GM12892 (cell line): ENCODE measurements around the gene PPP1R13B.

Experiments
- DNase-seq: peaks from one replicate; pipeline ENCODE4 v3.0.0; 2011; ENCODE audit not compliant: insufficient read length
- FAIRE-seq: peaks from 2 replicates; lab custom pipeline; 2011; peaks lifted over from hg19 to GRCh38; lab: Jason Lieb, UNC
- POLR2A ChIP-seq: IDR thresholded peaks from 2 replicates; pipeline ENCODE4 v1.6.1; 2011; ENCODE audit warnings: low read depth, low read length, control low read depth
- POLR2AphosphoS5 ChIP-seq: IDR thresholded peaks from 2 replicates; pipeline ENCODE4 v1.6.1; 2011; ENCODE audit warnings: low read depth, low read length, control low read depth
- TAF1 ChIP-seq: IDR thresholded peaks from 2 replicates; pipeline ENCODE4 v1.6.1; 2011; ENCODE audit warnings: low read depth, mild to moderate bottlenecking, control low read depth, low read length, borderline replicate concordance

Gene PPP1R13B

GRCh38 chr14:103718572-103718971 is 128.8 kb downstream of the PPP1R13B start:
- no peak for DNase-seq
- FAIRE-seq: no peak
- TF ChIP-seq TAF1: no peak
- no peak for TF ChIP-seq POLR2AphosphoS5
- TF ChIP-seq POLR2A: no peak

- TF ChIP-seq POLR2AphosphoS5 (no peak), TAF1 (no peak), POLR2A (no peak)
- FAIRE-seq (no peak), DNase-seq (no peak)
Measured at GRCh38 chr14:103716899-103717411, 130.4 kb downstream of the PPP1R13B start.

GRCh38 chr14:103716091-103716801 is 131.1 kb downstream of the PPP1R13B start:
- DNase-seq: peak; percentile 60
- peak; percentile 21 for FAIRE-seq
- TF ChIP-seq POLR2A: no peak
- no peak for TF ChIP-seq POLR2AphosphoS5
- TF ChIP-seq TAF1: no peak

- TF ChIP-seq POLR2AphosphoS5 (peak; percentile 51; the same call in 1 of the 2 replicates), TAF1 (0 out of 2 replicates have a peak, but pooled peaks have one; percentile 47), POLR2A (peak; percentile 82; the same call in 1 of the 2 replicates)
- peak; percentile 100 for DNase-seq
- peak; percentile 100 for FAIRE-seq
Measured at GRCh38 chr14:103715052-103716000, 132.0 kb downstream of the PPP1R13B start, which contains the start of the genes XRCC3 and ZFYVE21. Gene XRCC3 (minus strand): TSS chr14:103715451. CDS start chr14:103711087, 4,364 bp downstream. Gene ZFYVE21 (plus strand): TSS chr14:103715810. CDS start chr14:103715842, 32 bp downstream.

- DNase-seq (no peak), FAIRE-seq (no peak)
- no peak for TF ChIP-seq TAF1
- no peak for TF ChIP-seq POLR2AphosphoS5
- no peak for TF ChIP-seq POLR2A
Measured at GRCh38 chr14:103714063-103714724, 133.2 kb downstream of the PPP1R13B start.

- TF ChIP-seq TAF1 (no peak), POLR2AphosphoS5 (no peak), POLR2A (no peak; the same call in 1 of the 2 replicates)
- DNase-seq (no peak), FAIRE-seq (peak; percentile 73)
Measured at GRCh38 chr14:103713304-103714062, 133.9 kb downstream of the PPP1R13B start.

- no peak for DNase-seq
- TF ChIP-seq TAF1: no peak
- TF ChIP-seq POLR2AphosphoS5: no peak
- no peak for TF ChIP-seq POLR2A
- no peak for FAIRE-seq
Measured at GRCh38 chr14:103712633-103713247, 134.6 kb downstream of the PPP1R13B start.

GRCh38 chr14:103711516-103712431 is 135.6 kb downstream of the PPP1R13B start:
- no peak for TF ChIP-seq POLR2A
- FAIRE-seq: no peak
- no peak for DNase-seq

- TF ChIP-seq POLR2AphosphoS5 (no peak), POLR2A (no peak), TAF1 (no peak)
- DNase-seq: no peak
- no peak for FAIRE-seq
Measured at GRCh38 chr14:103710771-103711377, 136.5 kb downstream of the PPP1R13B start.
